T-helper 17 cell (primary cell): ENCODE data around the gene SPEG. TPM values are rescaled to one million over a fixed set of nuclear protein-coding genes. Genes with fewer than 3 reads are reported as not detected.
A peak's percentile ranks its signal among the peaks of the same experiment; 100 is the strongest.
"Not testable (repeated sequence)": the region's sequence is repeated elsewhere in the genome, so short reads cannot be mapped to it uniquely, and the experiment has no call there.

ENCODE experiments used
- ATAC-seq: fragments of 150-1000 bp; cut with Tn5 transposase; 2 replicates; pipeline ENCODE4 v1.10.0; 2021; ENCODE audit warnings: mild to moderate bottlenecking, moderate library complexity
- DNase-seq, 3 donors: peaks; one replicate each; pipeline versions ENCODE4 v3.0.0 to v3.0.0-alpha.2; 2020 to 2021
- H3K9me3 ChIP-seq: one replicate; pipeline ENCODE4 v1.7.0; 2013; ENCODE audit warnings: low read length, mild to moderate bottlenecking; ENCODE audit not compliant: control insufficient read depth, poor library complexity, severe bottlenecking
- H3K27ac Mint-ChIP-seq: one replicate; pipeline ENCODE4 v1.8.0; 2022; ENCODE audit warnings: mild to moderate bottlenecking, moderate library complexity, mixed read lengths
- H3K27me3 Mint-ChIP-seq: one replicate; pipeline ENCODE4 v1.8.0; 2022; ENCODE audit warnings: mixed read lengths
- H3K36me3 Mint-ChIP-seq: one replicate; pipeline ENCODE4 v1.8.0; 2022; ENCODE audit warnings: low read depth, mixed read lengths
- H3K4me1 Mint-ChIP-seq: one replicate; pipeline ENCODE4 v1.8.0; 2022; ENCODE audit warnings: mild to moderate bottlenecking, mixed read lengths
- H3K4me3 Mint-ChIP-seq: one replicate; pipeline ENCODE4 v1.8.0; 2022; ENCODE audit warnings: mild to moderate bottlenecking, moderate library complexity, mixed read lengths
- total RNA-seq, 4 donors: library from RNA in 2 of 4; stranded (reverse) in 2 of 4; gene quantifications; one replicate each; pipeline ENCODE4 v1.2.3 and lab custom pipeline; 2022 to 2026

Gene SPEG
- total RNA-seq: 1 to 10 TPM; 7.3 to 8.4 TPM
- total RNA-seq (lab: John Stamatoyannopoulos, UW): 6.1 to 9.6 reads per million in 2 donors

- H3K27me3 Mint-ChIP-seq: peaks cover 15% of the 10 kb centered on the region
- no peak within 1 kb of the TSS for H3K27ac Mint-ChIP-seq
- peaks cover 4% of the 10 kb centered on the region for H3K4me1 Mint-ChIP-seq
- H3K9me3 ChIP-seq: no peaks in the 10 kb centered on the region
- no peak for DNase-seq
- no peak within 1 kb of the TSS for H3K4me3 Mint-ChIP-seq
- ATAC-seq: peak; percentile 32
- H3K36me3 Mint-ChIP-seq: peaks cover 4% of the 10 kb centered on the region
Observed at GRCh38 chr2:219434718-219435525, at the start of gene SPEG. Gene SPEG, plus strand, starts transcription at chr2:219434843. Its CDS starts 135 bp downstream, at chr2:219434978.

- no peak overlapping the region for H3K4me3 Mint-ChIP-seq
- peaks cover 16% of the 10 kb centered on the region for H3K4me1 Mint-ChIP-seq
- ATAC-seq (no peak), DNase-seq (no peak)
- no peaks in the 10 kb centered on the region for H3K9me3 ChIP-seq
- H3K36me3 Mint-ChIP-seq: peaks cover 14% of the 10 kb centered on the region
- no peaks in the 10 kb centered on the region for H3K27me3 Mint-ChIP-seq
- no peak overlapping the region for H3K27ac Mint-ChIP-seq
Observed at GRCh38 chr2:219384859-219385258, 49.8 kb upstream of the SPEG start.

GRCh38 chr2:219385958-219386520, 48.6 kb upstream of the SPEG start:
- Mint-ChIP-seq H3K36me3 (peaks cover 10% of the 10 kb centered on the region), H3K27ac (no peak overlapping the region)
- no peak for ATAC-seq

GRCh38 chr2:219386532-219387280, 47.9 kb upstream of the SPEG start:
- Mint-ChIP-seq H3K27me3 (no peaks in the 10 kb centered on the region), H3K4me1 (peaks cover 12% of the 10 kb centered on the region), H3K36me3 (peaks cover 6% of the 10 kb centered on the region), H3K27ac (peak overlapping the region; percentile 93), H3K4me3 (peak overlapping the region; percentile 94)
- no peaks in the 10 kb centered on the region for H3K9me3 ChIP-seq
- DNase-seq (no peak), ATAC-seq (no peak)

More at GRCh38 chr2:219385958-219386520, 48.6 kb upstream of the SPEG start:
- Mint-ChIP-seq H3K27me3 (no peaks in the 10 kb centered on the region), H3K4me1 (peaks cover 16% of the 10 kb centered on the region), H3K4me3 (no peak overlapping the region)
- no peak for DNase-seq
- H3K9me3 ChIP-seq: no peaks in the 10 kb centered on the region

- H3K36me3 Mint-ChIP-seq: peaks cover 6% of the 10 kb centered on the region
- no peaks in the 10 kb centered on the region for H3K27me3 Mint-ChIP-seq
- H3K4me1 Mint-ChIP-seq: peaks cover 12% of the 10 kb centered on the region
- peak within 1 kb of the TSS; percentile 94 for H3K4me3 Mint-ChIP-seq
- H3K9me3 ChIP-seq: no peaks in the 10 kb centered on the region
- ATAC-seq: peak; percentile 65
- DNase-seq: peak; percentile 94 to 95 (median 94)
- peak within 1 kb of the TSS; percentile 93 for H3K27ac Mint-ChIP-seq
Observed at GRCh38 chr2:219387306-219388120, 47.1 kb upstream of the SPEG start, which contains the start of gene DNPEP. Gene DNPEP, minus strand, starts transcription at chr2:219387912. Its CDS starts 118 bp downstream, at chr2:219387794.

- no peaks in the 10 kb centered on the region for H3K9me3 ChIP-seq
- peak overlapping the region; percentile 93 for H3K27ac Mint-ChIP-seq
- peaks cover 12% of the 10 kb centered on the region for H3K4me1 Mint-ChIP-seq
- H3K27me3 Mint-ChIP-seq: no peaks in the 10 kb centered on the region
- ATAC-seq (peak; percentile 83), DNase-seq (peak; percentile 99 to 100 (median 100))
- peak overlapping the region; percentile 94 for H3K4me3 Mint-ChIP-seq
- H3K36me3 Mint-ChIP-seq: peaks cover 6% of the 10 kb centered on the region
Observed at GRCh38 chr2:219388121-219388906, 46.3 kb upstream of the SPEG start.

- Mint-ChIP-seq H3K27ac (peak overlapping the region; percentile 93), H3K36me3 (peaks cover 3% of the 10 kb centered on the region), H3K4me1 (peaks cover 12% of the 10 kb centered on the region), H3K4me3 (peak overlapping the region; percentile 94), H3K27me3 (no peaks in the 10 kb centered on the region)
- DNase-seq (no peak), ATAC-seq (no peak)
- H3K9me3 ChIP-seq: no peaks in the 10 kb centered on the region
Observed at GRCh38 chr2:219388907-219389156, 45.8 kb upstream of the SPEG start.

GRCh38 chr2:219392754-219393153, 41.9 kb upstream of the SPEG start:
- Mint-ChIP-seq H3K27ac (no peak overlapping the region), H3K4me3 (no peak overlapping the region)
- no peak for ATAC-seq

GRCh38 chr2:219395056-219395455, 39.6 kb upstream of the SPEG start:
- H3K9me3 ChIP-seq, DNase-seq, H3K27ac Mint-ChIP-seq, ATAC-seq, H3K36me3 Mint-ChIP-seq, H3K4me3 Mint-ChIP-seq, H3K27me3 Mint-ChIP-seq: not testable (repeated sequence)
- peaks cover 13% of the 10 kb centered on the region for H3K4me1 Mint-ChIP-seq

More at GRCh38 chr2:219392754-219393153, 41.9 kb upstream of the SPEG start:
- H3K27me3 Mint-ChIP-seq: no peaks in the 10 kb centered on the region
- peaks cover 15% of the 10 kb centered on the region for H3K4me1 Mint-ChIP-seq
- H3K9me3 ChIP-seq: no peaks in the 10 kb centered on the region
- H3K36me3 Mint-ChIP-seq: no peaks in the 10 kb centered on the region
- no peak for DNase-seq

- H3K27ac Mint-ChIP-seq: no peak overlapping the region
- H3K4me1 Mint-ChIP-seq: peaks cover 13% of the 10 kb centered on the region
- peak overlapping the region; percentile 12 for H3K4me3 Mint-ChIP-seq
- H3K36me3 Mint-ChIP-seq: no peaks in the 10 kb centered on the region
- H3K9me3 ChIP-seq: no peaks in the 10 kb centered on the region
- DNase-seq: no peak
- ATAC-seq: no peak
- H3K27me3 Mint-ChIP-seq: no peaks in the 10 kb centered on the region
Observed at GRCh38 chr2:219395609-219396008, 39.0 kb upstream of the SPEG start.

GRCh38 chr2:219396863-219397457, 37.7 kb upstream of the SPEG start:
- Mint-ChIP-seq H3K27me3 (no peaks in the 10 kb centered on the region), H3K36me3 (no peaks in the 10 kb centered on the region), H3K27ac (peak overlapping the region; percentile 90), H3K4me1 (peaks cover 13% of the 10 kb centered on the region), H3K4me3 (peak overlapping the region; percentile 79)
- no peaks in the 10 kb centered on the region for H3K9me3 ChIP-seq
- ATAC-seq (peak; percentile 85), DNase-seq (no peak)
